GM23338 (cell line): ENCODE results near the gene LRRC17. TPM values are rescaled to one million over a fixed set of nuclear protein-coding genes. Genes with fewer than 3 reads are reported as not detected.

Experiments used
- ATAC-seq: fragments of 200-7000 bp; cut with Tn5 transposase; 3 replicates; pipeline ENCODE4 v1.9.1; 2020
- DNase-seq: peaks from one replicate; pipeline ENCODE4 v3.0.0-alpha.2; 2015; ENCODE audit warnings: low spot score
- H2AFZ ChIP-seq: fragments of 200-600 bp; sonication (generic); 2 replicates; pipeline ENCODE4 v1.8.0; 2016; ENCODE audit warnings: antibody characterized with exemption, mild to moderate bottlenecking, moderate library complexity
- H3F3A ChIP-seq: fragments of 200-600 bp; sonication (generic); replicated peaks from 2 replicates; pipeline ENCODE4 v1.8.0; 2017; ENCODE audit warnings: antibody characterized with exemption, mixed run types, low read depth
- H3K27ac ChIP-seq: fragments of 200-600 bp; sonication (generic); 2 replicates; pipeline ENCODE4 v1.6.1; 2016; ENCODE audit warnings: low read depth
- H3K27me3 ChIP-seq: fragments of 200-600 bp; sonication (generic); 2 replicates; pipeline ENCODE4 v1.8.0; 2016; ENCODE audit warnings: mild to moderate bottlenecking, mixed run types, moderate library complexity; ENCODE audit not compliant: insufficient read depth
- H3K36me3 ChIP-seq: fragments of 200-600 bp; sonication (generic); 2 replicates; pipeline ENCODE4 v1.8.0; 2016; ENCODE audit warnings: mild to moderate bottlenecking; ENCODE audit not compliant: insufficient read depth
- H3K4me1 ChIP-seq: fragments of 200-600 bp; sonication (generic); 2 replicates; pipeline ENCODE4 v1.8.0; 2016; ENCODE audit warnings: mild to moderate bottlenecking, moderate library complexity; ENCODE audit not compliant: insufficient read depth
- H3K4me2 ChIP-seq: fragments of 200-600 bp; sonication (generic); 2 replicates; pipeline ENCODE4 v1.7.1; 2017; ENCODE audit warnings: mixed run types
- H3K4me3 ChIP-seq: fragments of 200-600 bp; sonication (generic); 2 replicates; pipeline ENCODE4 v1.6.1; 2016; ENCODE audit warnings: mixed run types
- H3K79me2 ChIP-seq: fragments of 200-600 bp; sonication (generic); replicated peaks from 2 replicates; pipeline ENCODE4 v1.8.0; 2017; ENCODE audit warnings: mild to moderate bottlenecking; ENCODE audit not compliant: insufficient read depth
- H3K9me2 ChIP-seq: fragments of 200-600 bp; sonication (generic); 2 replicates; pipeline ENCODE4 v1.8.0; 2017; ENCODE audit not compliant: insufficient read depth
- H4K20me1 ChIP-seq: fragments of 200-600 bp; sonication (generic); replicated peaks from 2 replicates; pipeline ENCODE4 v1.8.0; 2017; ENCODE audit warnings: mild to moderate bottlenecking; ENCODE audit not compliant: insufficient read depth
- H3K27ac Mint-ChIP-seq: 2 replicates; pipeline ENCODE4 v1.8.0; 2020; ENCODE audit warnings: inconsistent platforms, mild to moderate bottlenecking, moderate library complexity, mixed read lengths
- H3K27me3 Mint-ChIP-seq: 3 replicates; pipeline ENCODE4 v1.8.0; 2022; ENCODE audit warnings: low read depth, mild to moderate bottlenecking, moderate library complexity, mixed read lengths, inconsistent platforms; ENCODE audit not compliant: insufficient read depth, poor library complexity
- H3K36me3 Mint-ChIP-seq: 3 replicates; pipeline ENCODE4 v1.8.0; 2021; ENCODE audit warnings: low read depth, mild to moderate bottlenecking, inconsistent platforms, moderate library complexity, mixed read lengths
- H3K4me1 Mint-ChIP-seq: 3 replicates; pipeline ENCODE4 v1.8.0; 2020; ENCODE audit warnings: mild to moderate bottlenecking, inconsistent platforms, mixed read lengths
- H3K4me3 Mint-ChIP-seq: 3 replicates; pipeline ENCODE4 v1.8.0; 2021; ENCODE audit warnings: moderate library complexity, mild to moderate bottlenecking, inconsistent platforms, mixed read lengths
- H3K9me3 Mint-ChIP-seq: 3 replicates; pipeline ENCODE4 v1.8.0; 2020; ENCODE audit warnings: moderate library complexity, mild to moderate bottlenecking, inconsistent platforms, mixed read lengths
- CREB1 ChIP-seq: fragments of 250-450 bp; sonication (Bioruptor Pico); IDR thresholded peaks from 2 replicates; pipeline ENCODE4 v1.5.0; 2020; ENCODE audit warnings: low read depth, mild to moderate bottlenecking, moderate library complexity
- ETS1 ChIP-seq: IDR thresholded peaks from 2 replicates; pipeline ENCODE4 v1.6.1; 2016; ENCODE audit warnings: antibody characterized with exemption
- EZH2 ChIP-seq: fragments of 200-600 bp; sonication (generic); IDR thresholded peaks from one replicate; pipeline ENCODE4 v1.8.0; 2017; ENCODE audit warnings: antibody characterized with exemption, mild to moderate bottlenecking, low read depth; ENCODE audit not compliant: unreplicated experiment
- EZH2phosphoT487 ChIP-seq: fragments of 200-600 bp; sonication (generic); IDR thresholded peaks from one replicate; pipeline ENCODE4 v1.8.1; 2018; ENCODE audit warnings: antibody characterized with exemption; ENCODE audit not compliant: unreplicated experiment
- JUNB ChIP-seq: IDR thresholded peaks from one replicate; pipeline ENCODE4 v1.6.1; 2016; ENCODE audit warnings: antibody characterized with exemption; ENCODE audit not compliant: unreplicated experiment
- NANOG ChIP-seq: IDR thresholded peaks from 2 replicates; pipeline ENCODE4 v1.6.1; 2016; ENCODE audit warnings: antibody characterized with exemption, borderline replicate concordance
- POLR2AphosphoS5 ChIP-seq: IDR thresholded peaks from 2 replicates; pipeline ENCODE4 v1.6.1; 2016; ENCODE audit warnings: antibody characterized with exemption, low read depth
- REST ChIP-seq: IDR thresholded peaks from one replicate; pipeline ENCODE4 v1.6.1; 2018; ENCODE audit warnings: antibody characterized with exemption; ENCODE audit not compliant: unreplicated experiment
- STAT1 ChIP-seq: IDR thresholded peaks from one replicate; pipeline ENCODE4 v1.6.1; 2016; ENCODE audit warnings: antibody characterized with exemption; ENCODE audit not compliant: unreplicated experiment
- ZNF114 ChIP-seq: fragments of 250-450 bp; sonication (Bioruptor Pico); IDR thresholded peaks from 2 replicates; pipeline ENCODE4 v1.5.0; 2020; ENCODE audit warnings: mild to moderate bottlenecking, moderate library complexity
- ZNF331 ChIP-seq: fragments of 250-450 bp; sonication (Bioruptor Pico); IDR thresholded peaks from 2 replicates; pipeline ENCODE4 v1.5.0; 2020; ENCODE audit warnings: low read depth, mild to moderate bottlenecking, moderate library complexity
- ZNF462 ChIP-seq: fragments of 250-450 bp; sonication (Bioruptor Pico); IDR thresholded peaks from 2 replicates; pipeline ENCODE4 v1.5.0; 2020; ENCODE audit warnings: mild to moderate bottlenecking, moderate library complexity
- polyA plus RNA-seq: library from polyadenylated mRNA; unstranded; fragments of >200 nt; fragmentation: Nextera tagmentation; extraction: Ambion mirVana; gene quantifications from 2 replicates; pipeline ENCODE4 v1.2.1, GENCODE V29; 2016
- total RNA-seq: library from RNA; depleted of rRNA; stranded (reverse); fragments of >200 nt; shearing (Covaris generic); gene quantifications from 2 replicates; pipeline ENCODE4 v1.2.3, GENCODE V29; 2014
- TF ChIP-seq, protein P1 (sequence below), 2 experiments: fragments of 200-600 bp in 1 of 2; sonication (generic) in 1 of 2; conservative IDR thresholded peaks; 2 replicates each; pipeline versions ENCODE4 v1.5.1 to v1.6.1; 2016 to 2017; ENCODE audit warnings: antibody characterized with exemption in 2 of 2, low read depth in 2 of 2, mild to moderate bottlenecking in 2 of 2, moderate library complexity in 1 of 2

LRRC17 gene
- total and polyA plus RNA-seq, 2 experiments from 2014 or later: 2.8 to 3.1 TPM

DNA sequence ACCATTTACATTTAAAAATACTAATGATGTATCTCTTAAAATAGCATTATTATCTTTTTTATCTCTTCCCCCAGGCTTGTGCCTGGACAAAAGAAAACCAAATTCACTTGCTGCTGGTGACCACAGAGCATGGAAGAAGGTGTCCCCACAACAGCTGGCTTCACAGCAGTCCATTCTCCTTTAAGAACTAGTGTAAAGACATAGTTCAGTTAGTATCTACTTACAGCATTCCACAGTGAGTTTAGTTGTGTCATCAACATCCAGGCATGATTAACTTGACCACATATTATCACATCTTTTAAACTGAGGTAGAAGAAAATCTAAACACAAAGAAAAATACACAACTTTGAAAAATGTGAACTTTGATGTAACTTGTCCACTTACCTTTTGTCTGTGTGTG lies 55.0 kb downstream of the LRRC17 start:
- H3F3A ChIP-seq: no peaks in the 10 kb centered on the region
- no peak overlapping the region for H3K27ac ChIP-seq
- no peak overlapping the region for H3K4me2 ChIP-seq
- Mint-ChIP-seq H3K36me3 (no peaks in the 10 kb centered on the region), H3K27me3 (no peaks in the 10 kb centered on the region), H3K27ac (no peak overlapping the region), H3K9me3 (no peaks in the 10 kb centered on the region), H3K4me1 (no peaks in the 10 kb centered on the region), H3K4me3 (no peak overlapping the region)
- H2AFZ ChIP-seq: no peak overlapping the region
- no peaks in the 10 kb centered on the region for H3K27me3 ChIP-seq
- DNase-seq (no peak), ATAC-seq (no peak)
- TF ChIP-seq NANOG: no peak
- no peak for TF ChIP-seq ZNF114 (CRISPR knock-in tag)
- no peak for TF ChIP-seq REST
- TF ChIP-seq ZNF462: no peak
- no peak for TF ChIP-seq STAT1
- TF ChIP-seq CREB1 (CRISPR knock-in tag): no peak
- TF ChIP-seq EZH2phosphoT487: no peak
- TF ChIP-seq JUNB: no peak
- TF ChIP-seq POLR2AphosphoS5: no peak
- TF ChIP-seq ZNF331 (CRISPR knock-in tag): no peak
- TF ChIP-seq EZH2: no peak
- no peak for TF ChIP-seq ETS1
- TF ChIP-seq, protein P1, sequence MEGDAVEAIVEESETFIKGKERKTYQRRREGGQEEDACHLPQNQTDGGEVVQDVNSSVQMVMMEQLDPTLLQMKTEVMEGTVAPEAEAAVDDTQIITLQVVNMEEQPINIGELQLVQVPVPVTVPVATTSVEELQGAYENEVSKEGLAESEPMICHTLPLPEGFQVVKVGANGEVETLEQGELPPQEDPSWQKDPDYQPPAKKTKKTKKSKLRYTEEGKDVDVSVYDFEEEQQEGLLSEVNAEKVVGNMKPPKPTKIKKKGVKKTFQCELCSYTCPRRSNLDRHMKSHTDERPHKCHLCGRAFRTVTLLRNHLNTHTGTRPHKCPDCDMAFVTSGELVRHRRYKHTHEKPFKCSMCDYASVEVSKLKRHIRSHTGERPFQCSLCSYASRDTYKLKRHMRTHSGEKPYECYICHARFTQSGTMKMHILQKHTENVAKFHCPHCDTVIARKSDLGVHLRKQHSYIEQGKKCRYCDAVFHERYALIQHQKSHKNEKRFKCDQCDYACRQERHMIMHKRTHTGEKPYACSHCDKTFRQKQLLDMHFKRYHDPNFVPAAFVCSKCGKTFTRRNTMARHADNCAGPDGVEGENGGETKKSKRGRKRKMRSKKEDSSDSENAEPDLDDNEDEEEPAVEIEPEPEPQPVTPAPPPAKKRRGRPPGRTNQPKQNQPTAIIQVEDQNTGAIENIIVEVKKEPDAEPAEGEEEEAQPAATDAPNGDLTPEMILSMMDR (conservative IDR thresholded peaks at IDR 0.05; ENCODE audit: low read depth in 2 of 2): no peak
- no peaks in the 10 kb centered on the region for H3K36me3 ChIP-seq
- no peaks in the 10 kb centered on the region for H4K20me1 ChIP-seq
- no peak overlapping the region for H3K4me3 ChIP-seq
- H3K4me1 ChIP-seq: no peaks in the 10 kb centered on the region
- H3K9me2 ChIP-seq: no peaks in the 10 kb centered on the region; the same call in 1 of the 2 replicates
- no peaks in the 10 kb centered on the region for H3K79me2 ChIP-seq
